ENCODE data around the gene FSTL4. TPM values are rescaled to one million over a fixed set of nuclear protein-coding genes. Genes with fewer than 3 reads are reported as not detected.

FSTL4 gene
- total RNA-seq, 1 experiment from 2014 or later = 0.12 TPM

DNA sequence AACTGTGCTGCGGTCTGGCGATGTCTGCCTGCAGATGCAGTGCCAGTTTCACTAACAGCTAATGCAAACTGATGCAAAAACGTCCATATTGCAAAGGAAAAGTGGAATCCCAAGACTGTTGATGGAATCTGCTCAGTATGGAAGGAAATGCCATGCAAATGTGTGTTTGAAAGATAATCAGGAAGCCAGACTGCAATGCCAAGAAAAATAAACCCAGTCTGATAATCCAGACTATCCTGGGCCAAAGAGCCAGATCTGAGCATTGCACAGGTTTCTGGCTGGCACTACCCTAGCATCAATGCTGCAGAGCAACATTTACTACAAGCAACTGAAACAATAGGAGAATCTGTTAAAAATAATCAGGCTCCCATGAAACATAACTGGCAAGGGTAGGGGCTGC is 130.3 kb downstream of the FSTL4 start:
- H3K27me3 Mint-ChIP-seq (ENCODE audit: insufficient read depth, unreplicated experiment) = peaks cover 47% of the 10 kb centered on the region
- H3K9me3 Mint-ChIP-seq (ENCODE audit: unreplicated experiment) = no peaks in the 10 kb centered on the region
- no peak overlapping the region for H3K27ac Mint-ChIP-seq (ENCODE audit: low read depth, unreplicated experiment)
- H3K36me3 Mint-ChIP-seq (ENCODE audit: insufficient read depth, unreplicated experiment) = no peaks in the 10 kb centered on the region
- intact Hi-C loops (cut with micrococcal nuclease) = no loop called here
- DNase-seq (ENCODE audit: unreplicated experiment) = no peak
- no peak overlapping the region for H3K4me3 Mint-ChIP-seq (ENCODE audit: unreplicated experiment)
- peaks cover 6% of the 10 kb centered on the region for H3K4me1 Mint-ChIP-seq (ENCODE audit: insufficient read depth, unreplicated experiment)
- TF ChIP-seq, protein P1, sequence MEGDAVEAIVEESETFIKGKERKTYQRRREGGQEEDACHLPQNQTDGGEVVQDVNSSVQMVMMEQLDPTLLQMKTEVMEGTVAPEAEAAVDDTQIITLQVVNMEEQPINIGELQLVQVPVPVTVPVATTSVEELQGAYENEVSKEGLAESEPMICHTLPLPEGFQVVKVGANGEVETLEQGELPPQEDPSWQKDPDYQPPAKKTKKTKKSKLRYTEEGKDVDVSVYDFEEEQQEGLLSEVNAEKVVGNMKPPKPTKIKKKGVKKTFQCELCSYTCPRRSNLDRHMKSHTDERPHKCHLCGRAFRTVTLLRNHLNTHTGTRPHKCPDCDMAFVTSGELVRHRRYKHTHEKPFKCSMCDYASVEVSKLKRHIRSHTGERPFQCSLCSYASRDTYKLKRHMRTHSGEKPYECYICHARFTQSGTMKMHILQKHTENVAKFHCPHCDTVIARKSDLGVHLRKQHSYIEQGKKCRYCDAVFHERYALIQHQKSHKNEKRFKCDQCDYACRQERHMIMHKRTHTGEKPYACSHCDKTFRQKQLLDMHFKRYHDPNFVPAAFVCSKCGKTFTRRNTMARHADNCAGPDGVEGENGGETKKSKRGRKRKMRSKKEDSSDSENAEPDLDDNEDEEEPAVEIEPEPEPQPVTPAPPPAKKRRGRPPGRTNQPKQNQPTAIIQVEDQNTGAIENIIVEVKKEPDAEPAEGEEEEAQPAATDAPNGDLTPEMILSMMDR (IDR thresholded peaks at IDR 0.05; ENCODE audit: unreplicated experiment) = no peak
- no TSS peak for BruUV-seq (replicated peaks)
- ChIA-PET POLR2A (interaction anchor here (0.7 to 0.8 kb wide), 2 partner anchors 18 to 28 kb away, joined by 3 to 4 read pairs; no protein-coding TSS in a partner anchor), CTCF (interaction anchor here (0.6 to 0.8 kb wide), 2 partner anchors 57 to 460 kb away, joined by 3 read pairs; no protein-coding TSS in a partner anchor)

GRCh38 chr5:133480866-133481265 is 131.5 kb downstream of the FSTL4 start:
- peaks cover 51% of the 10 kb centered on the region for H3K27me3 Mint-ChIP-seq (ENCODE audit: insufficient read depth, unreplicated experiment)
- ChIA-PET POLR2A (no interaction called here), CTCF (interaction anchor here (0.6 to 1.0 kb wide), 4 partner anchors 20 to 88 kb away, joined by 3 to 5 read pairs (median 4); no protein-coding TSS in a partner anchor)
- peaks cover 8% of the 10 kb centered on the region for H3K4me1 Mint-ChIP-seq (ENCODE audit: insufficient read depth, unreplicated experiment)
- no peaks in the 10 kb centered on the region for H3K36me3 Mint-ChIP-seq (ENCODE audit: insufficient read depth, unreplicated experiment)
- H3K4me3 Mint-ChIP-seq (ENCODE audit: unreplicated experiment) = no peak overlapping the region
- TF ChIP-seq, protein P1 (IDR thresholded peaks at IDR 0.05; ENCODE audit: unreplicated experiment) = no peak
- no peaks in the 10 kb centered on the region for H3K9me3 Mint-ChIP-seq (ENCODE audit: unreplicated experiment)
- no TSS peak for BruUV-seq (replicated peaks)
- DNase-seq (ENCODE audit: unreplicated experiment) = no peak
- no peak overlapping the region for H3K27ac Mint-ChIP-seq (ENCODE audit: low read depth, unreplicated experiment)
- intact Hi-C loops (cut with micrococcal nuclease) = no loop called here

- CTCF ChIA-PET = interaction anchor here (0.6 to 1.0 kb wide), 3 partner anchors 20 to 88 kb away, joined by 3 to 5 read pairs (median 4); no protein-coding TSS in a partner anchor
- no peak overlapping the region for H3K27ac Mint-ChIP-seq (ENCODE audit: low read depth, unreplicated experiment)
- H3K27me3 Mint-ChIP-seq (ENCODE audit: insufficient read depth, unreplicated experiment) = peaks cover 51% of the 10 kb centered on the region
- TF ChIP-seq, protein P1 (IDR thresholded peaks at IDR 0.05; ENCODE audit: unreplicated experiment) = no peak
- intact Hi-C loops (cut with micrococcal nuclease) = no loop called here
- H3K4me3 Mint-ChIP-seq (ENCODE audit: unreplicated experiment) = no peak overlapping the region
- H3K36me3 Mint-ChIP-seq (ENCODE audit: insufficient read depth, unreplicated experiment) = no peaks in the 10 kb centered on the region
- BruUV-seq (replicated peaks) = no TSS peak
- POLR2A ChIA-PET = no interaction called here
- no peaks in the 10 kb centered on the region for H3K9me3 Mint-ChIP-seq (ENCODE audit: unreplicated experiment)
- no peak for DNase-seq (ENCODE audit: unreplicated experiment)
- H3K4me1 Mint-ChIP-seq (ENCODE audit: insufficient read depth, unreplicated experiment) = peaks cover 11% of the 10 kb centered on the region
Measured at GRCh38 chr5:133480366-133480765, 132.0 kb downstream of the FSTL4 start.

- no TSS peak for BruUV-seq (replicated peaks)
- Mint-ChIP-seq H3K4me3 (ENCODE audit: unreplicated experiment) (no peak overlapping the region), H3K36me3 (ENCODE audit: insufficient read depth, unreplicated experiment) (no peaks in the 10 kb centered on the region), H3K9me3 (ENCODE audit: unreplicated experiment) (no peaks in the 10 kb centered on the region), H3K4me1 (ENCODE audit: insufficient read depth, unreplicated experiment) (peaks cover 5% of the 10 kb centered on the region), H3K27ac (ENCODE audit: low read depth, unreplicated experiment) (no peak overlapping the region), H3K27me3 (ENCODE audit: insufficient read depth, unreplicated experiment) (peaks cover 46% of the 10 kb centered on the region)
- intact Hi-C loops (cut with micrococcal nuclease) = no loop called here
- CTCF ChIA-PET = interaction anchor here (0.6 kb wide), 1 partner anchor 15 kb away, joined by 3 read pairs; no protein-coding TSS in a partner anchor
- POLR2A ChIA-PET = no interaction called here
- no peak for DNase-seq (ENCODE audit: unreplicated experiment)
- TF ChIP-seq, protein P1 (IDR thresholded peaks at IDR 0.05; ENCODE audit: unreplicated experiment) = no peak
Measured at GRCh38 chr5:133478199-133478985, 133.9 kb downstream of the FSTL4 start.
